ENCODE data around the gene ATRIP.

- no peak for TF ChIP-seq POLR2A (IDR thresholded peaks at IDR 0.05)
- no peak for TF ChIP-seq CTCF (IDR thresholded peaks at IDR 0.05)
These were observed 10.1 kb upstream of the ATRIP start for GRCh38 chr3:48436477-48436787.

All from uterus (tissue), 2 donors.